GM23248 (cell line): ENCODE data around the gene OSBPL6. TPM values are rescaled to one million over a fixed set of nuclear protein-coding genes. Genes with fewer than 3 reads are reported as not detected.

Experiments
- DNase-seq: peaks from one replicate; pipeline ENCODE4 v3.0.0-alpha.2; 2015
- H2AFZ ChIP-seq: fragments of 200-600 bp; sonication (generic); 2 replicates; pipeline ENCODE4 v1.6.1; 2016; ENCODE audit warnings: antibody characterized with exemption
- H3F3A ChIP-seq: fragments of 200-600 bp; sonication (generic); 2 replicates; pipeline ENCODE4 v1.6.1; 2016; ENCODE audit warnings: mild to moderate bottlenecking, antibody characterized with exemption, mixed run types; ENCODE audit not compliant: insufficient read depth
- H3K27ac ChIP-seq: fragments of 200-600 bp; sonication (generic); 2 replicates; pipeline ENCODE4 v1.5.1; 2016; ENCODE audit warnings: mild to moderate bottlenecking
- H3K27me3 ChIP-seq: fragments of 200-600 bp; sonication (generic); replicated peaks from 2 replicates; pipeline ENCODE4 v1.6.1; 2016; ENCODE audit warnings: mild to moderate bottlenecking; ENCODE audit not compliant: insufficient read depth
- H3K36me3 ChIP-seq: fragments of 200-600 bp; sonication (generic); 2 replicates; pipeline ENCODE4 v1.6.1; 2016; ENCODE audit warnings: low read depth, mild to moderate bottlenecking
- H3K4me1 ChIP-seq: fragments of 200-600 bp; sonication (generic); 2 replicates; pipeline ENCODE4 v1.6.1; 2016; ENCODE audit warnings: mild to moderate bottlenecking; ENCODE audit not compliant: insufficient read depth
- H3K4me2 ChIP-seq: fragments of 200-600 bp; sonication (generic); one replicate; pipeline ENCODE4 v1.6.1; 2016; ENCODE audit warnings: mild to moderate bottlenecking; ENCODE audit not compliant: unreplicated experiment
- H3K4me3 ChIP-seq: fragments of 200-600 bp; sonication (generic); 2 replicates; pipeline ENCODE4 v1.5.1; 2016; ENCODE audit warnings: mild to moderate bottlenecking
- H3K79me2 ChIP-seq: fragments of 200-600 bp; sonication (generic); 2 replicates; pipeline ENCODE4 v1.6.1; 2016; ENCODE audit warnings: mild to moderate bottlenecking; ENCODE audit not compliant: insufficient read depth
- H3K9ac ChIP-seq: fragments of 200-600 bp; sonication (generic); 2 replicates; pipeline ENCODE4 v1.6.1; 2016; ENCODE audit warnings: mild to moderate bottlenecking
- H3K9me2 ChIP-seq: fragments of 200-600 bp; sonication (generic); 2 replicates; pipeline ENCODE4 v1.6.1; 2016; ENCODE audit warnings: mixed run types, mild to moderate bottlenecking, moderate library complexity; ENCODE audit not compliant: insufficient read depth
- H3K9me3 ChIP-seq: fragments of 200-600 bp; sonication (generic); one replicate; pipeline ENCODE4 v1.6.1; 2017; ENCODE audit warnings: low read depth
- H4K20me1 ChIP-seq: fragments of 200-600 bp; sonication (generic); 2 replicates; pipeline ENCODE4 v1.6.0; 2016; ENCODE audit not compliant: insufficient read depth
- EZH2 ChIP-seq: fragments of 200-600 bp; sonication (generic); IDR thresholded peaks from 2 replicates; pipeline ENCODE4 v1.6.1; 2018; ENCODE audit warnings: antibody characterized with exemption, mild to moderate bottlenecking; ENCODE audit not compliant: insufficient read depth, poor library complexity, severe bottlenecking
- EZH2phosphoT487 ChIP-seq: fragments of 200-600 bp; sonication (generic); IDR thresholded peaks from 2 replicates; pipeline ENCODE4 v1.6.1; 2018; ENCODE audit warnings: antibody characterized with exemption, moderate library complexity, mild to moderate bottlenecking, low read depth; ENCODE audit not compliant: insufficient read depth
- WGBS, 2 experiments: methylation state at CpG; one replicate each; pipeline ENCODE4 v1.1.6; 2015 to 2017; ENCODE audit warnings: low lambda C conversion rate in 2 of 2, low coverage in 1 of 2; ENCODE audit errors: missing lambda C conversion rate in 2 of 2; 5-methylcytosine and 5-hydroxymethylcytosine counted together
- in situ Hi-C: fragments of 300-500 bp; cut with MboI; formaldehyde crosslinking; loops from 2 replicates; pipeline ENCODE4 v1.15.0; 2020
- polyA plus RNA-seq: library from polyadenylated mRNA; unstranded; fragments of >200 nt; fragmentation: Nextera tagmentation; extraction: Ambion mirVana; gene quantifications from 2 replicates; pipeline ENCODE4 v1.2.1, GENCODE V29; 2016
- total RNA-seq: library from RNA; depleted of rRNA; stranded (reverse); fragments of >200 nt; shearing (Covaris generic); gene quantifications from 2 replicates; pipeline ENCODE4 v1.2.3, GENCODE V29; 2014; rRNA removed

The OSBPL6 gene
- total and polyA plus RNA-seq, 2 experiments from 2014 or later: 6.3 to 11.8 TPM

DNA sequence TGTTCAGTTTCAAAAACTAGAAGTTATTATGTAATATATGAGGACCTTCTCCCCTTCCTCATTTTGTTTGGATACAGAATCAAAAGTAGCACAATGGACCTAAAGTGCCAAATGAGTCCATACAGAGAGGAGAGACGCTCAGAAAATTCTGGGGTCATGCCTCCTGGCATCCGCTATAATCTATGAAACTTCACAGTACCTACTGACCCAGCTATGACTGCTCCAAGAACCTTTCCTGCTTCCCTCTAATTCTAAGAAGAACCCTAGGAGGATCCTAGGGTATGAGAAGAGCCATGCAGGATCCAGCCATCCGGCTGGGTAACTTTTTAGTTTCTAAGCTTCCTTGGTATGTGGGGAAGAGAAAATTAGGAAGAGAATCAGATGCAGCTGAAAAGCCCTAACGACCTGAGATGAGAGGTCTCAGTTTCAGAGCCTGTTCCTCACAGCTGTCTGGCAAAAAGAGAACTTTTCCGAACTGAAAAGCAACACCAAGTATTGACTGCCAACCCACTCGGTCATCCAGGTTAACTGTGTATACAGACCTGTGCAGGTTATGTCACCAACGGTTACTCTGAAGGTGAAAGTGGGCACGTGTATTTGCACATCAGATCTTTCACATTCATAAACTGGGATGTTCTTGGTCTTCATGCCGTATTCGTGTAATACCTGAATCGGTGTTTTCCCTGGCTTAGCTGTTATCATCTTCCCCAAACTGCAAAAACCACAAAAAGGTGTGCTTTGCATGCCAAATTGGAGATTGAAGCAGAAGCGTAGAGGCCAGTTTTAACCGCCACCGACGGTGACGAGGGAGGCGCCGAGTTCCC is 255.6 kb downstream of the OSBPL6 start:
- no peak for TF ChIP-seq EZH2
- TF ChIP-seq EZH2phosphoT487: no peak
- WGBS, 2 experiments: 7% methylated on average over 18 of the region's 18 CpGs
- Histone ChIP-seq H3K79me2 (peaks cover 53% of the 10 kb centered on the region), H2AFZ (peak overlapping the region; percentile 77), H3K27me3 (no peaks in the 10 kb centered on the region), H3K9me3 (no peaks in the 10 kb centered on the region), H3K4me3 (peak overlapping the region; percentile 89), H3K4me1 (peaks cover 7% of the 10 kb centered on the region; the same call in 1 of the 2 replicates), H3K4me2 (peak overlapping the region; percentile 82), H3K9ac (peak overlapping the region; percentile 98), H3K9me2 (no peaks in the 10 kb centered on the region), H3K36me3 (peaks cover 24% of the 10 kb centered on the region; the same call in 1 of the 2 replicates), H4K20me1 (no peaks in the 10 kb centered on the region), H3K27ac (peak overlapping the region; percentile 98), H3F3A (no peaks in the 10 kb centered on the region)
- in situ Hi-C loops: no loop called here
- peak; percentile 40 for DNase-seq

DNA sequence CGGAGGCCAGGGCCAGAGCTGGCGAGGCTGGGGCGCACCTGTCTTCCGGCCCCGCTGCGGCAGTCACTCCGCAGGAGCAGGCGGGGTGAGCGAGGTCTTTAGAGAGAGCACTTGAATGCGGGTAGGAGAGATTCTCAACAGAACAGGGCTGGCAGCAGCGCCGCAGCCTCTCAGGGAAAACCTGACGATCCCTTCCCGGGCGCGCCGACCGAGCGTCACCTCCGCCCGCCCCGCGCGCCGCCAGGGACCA is 256.1 kb downstream of the OSBPL6 start:
- H3K79me2 ChIP-seq: peaks cover 48% of the 10 kb centered on the region
- no peak for DNase-seq

DNA sequence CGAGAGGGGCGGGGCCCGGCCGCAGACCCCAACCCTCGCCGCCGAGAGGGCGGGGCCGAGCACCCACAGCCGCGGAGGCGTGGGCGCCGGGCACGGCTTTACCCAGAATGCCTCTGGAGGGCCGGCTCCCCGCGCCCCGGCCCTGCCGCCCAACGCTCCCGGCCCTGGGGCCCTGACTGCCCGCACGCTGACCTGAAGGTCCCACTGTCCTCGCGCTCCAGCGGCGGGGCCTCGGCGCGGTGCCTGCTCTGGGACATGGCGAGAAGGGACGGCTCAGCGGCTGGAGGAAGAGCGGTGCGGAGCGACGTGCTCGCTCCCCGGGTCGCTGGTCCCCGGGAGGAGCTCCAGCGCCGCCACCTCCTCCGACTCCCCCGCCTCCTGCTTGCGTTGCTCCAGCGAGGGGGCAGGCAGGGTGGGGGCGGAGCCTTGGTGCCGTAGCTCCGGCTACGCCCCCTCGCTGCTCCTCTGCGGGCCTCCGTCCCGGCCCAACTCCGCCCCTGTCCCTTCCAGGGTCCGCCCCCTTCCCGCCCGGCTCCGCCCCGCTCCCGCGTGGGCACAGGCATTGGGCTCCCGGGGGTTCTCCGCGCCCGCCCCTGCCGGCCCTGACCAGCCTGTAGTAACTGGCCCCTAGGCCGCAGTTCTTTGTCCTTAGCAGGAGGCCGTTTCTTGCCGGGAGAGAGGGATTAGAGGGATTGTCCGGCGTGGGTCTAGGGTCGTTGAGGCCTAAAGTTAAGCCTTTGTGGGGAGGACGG is 256.6 kb downstream of the OSBPL6 start, which contains the start of the genes PJVK and PRKRA:
Gene PJVK, plus strand, starts transcription at position 605 of the 752 bp plus-strand sequence. CDS start 2,032 bp downstream, outside the sequence.
Gene PRKRA, minus strand, starts transcription at position 402 of the 752 bp plus-strand sequence. Its CDS starts 145 bp downstream, at position 257.
- peak; percentile 99 for DNase-seq
- H3K27me3 ChIP-seq: no peaks in the 10 kb centered on the region
- peak within 1 kb of the TSS; percentile 89 for H3K4me3 ChIP-seq
- H3K9me3 ChIP-seq: no peaks in the 10 kb centered on the region
- no peaks in the 10 kb centered on the region for H3F3A ChIP-seq
- peak within 1 kb of the TSS; percentile 82 for H3K4me2 ChIP-seq
- no peaks in the 10 kb centered on the region for H4K20me1 ChIP-seq
- peaks cover 14% of the 10 kb centered on the region; the same call in 1 of the 2 replicates for H3K36me3 ChIP-seq
- in situ Hi-C loops: no loop called here
- no peak for TF ChIP-seq EZH2phosphoT487
- TF ChIP-seq EZH2: no peak
- no peaks in the 10 kb centered on the region for H3K9me2 ChIP-seq
- peak within 1 kb of the TSS; percentile 98 for H3K27ac ChIP-seq
- H3K79me2 ChIP-seq: peaks cover 43% of the 10 kb centered on the region
- peaks cover 7% of the 10 kb centered on the region; the same call in 1 of the 2 replicates for H3K4me1 ChIP-seq
- H3K9ac ChIP-seq: peak within 1 kb of the TSS; percentile 98
- 0 to 1% methylated on average over 23 to 53 of the region's 76 CpGs for WGBS, 2 experiments
- H2AFZ ChIP-seq: peak within 1 kb of the TSS; percentile 92

More for the DNA sequence above, 256.1 kb downstream of the OSBPL6 start:
- Histone ChIP-seq H3K9ac (peak overlapping the region; percentile 98), H3K4me3 (peak overlapping the region; percentile 89), H2AFZ (peak overlapping the region; percentile 77), H3K9me3 (no peaks in the 10 kb centered on the region), H3K4me2 (peak overlapping the region; percentile 82), H3K27ac (peak overlapping the region; percentile 98), H3K27me3 (no peaks in the 10 kb centered on the region), H3K9me2 (no peaks in the 10 kb centered on the region), H3K36me3 (peaks cover 19% of the 10 kb centered on the region; the same call in 1 of the 2 replicates), H3K4me1 (peaks cover 7% of the 10 kb centered on the region; the same call in 1 of the 2 replicates), H4K20me1 (no peaks in the 10 kb centered on the region), H3F3A (no peaks in the 10 kb centered on the region)
- WGBS, 2 experiments: 0 to 1% methylated on average over 10 of the region's 25 CpGs
- no peak for TF ChIP-seq EZH2phosphoT487
- no peak for TF ChIP-seq EZH2
- in situ Hi-C loops: no loop called here

DNA sequence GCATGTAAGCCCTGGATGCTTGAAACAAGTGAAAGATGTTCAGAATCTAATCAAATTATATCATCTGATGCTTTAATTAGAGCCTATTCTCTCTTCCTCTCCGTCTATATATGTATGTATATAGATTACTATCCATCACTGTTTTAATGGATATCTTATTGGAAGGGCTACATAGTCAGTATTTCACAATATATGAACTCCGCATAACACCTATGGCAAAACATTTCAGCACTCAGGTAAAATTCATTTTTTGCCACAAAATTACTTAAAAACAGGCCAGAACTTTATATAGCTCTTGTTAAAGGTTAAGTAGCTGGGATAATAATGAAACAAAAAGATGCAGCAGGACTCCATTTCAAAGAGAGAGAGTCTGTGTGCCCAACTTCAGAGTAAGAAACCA is 258.0 kb downstream of the OSBPL6 start:
- H3K9ac ChIP-seq: peak overlapping the region; percentile 98
- in situ Hi-C loops: no loop called here
- H3K9me2 ChIP-seq: no peaks in the 10 kb centered on the region
- peak overlapping the region; percentile 98 for H3K27ac ChIP-seq
- peak overlapping the region; percentile 92 for H2AFZ ChIP-seq
- H3K36me3 ChIP-seq: peaks cover 6% of the 10 kb centered on the region; the same call in 1 of the 2 replicates
- H3K4me2 ChIP-seq: peak overlapping the region; percentile 79
- WGBS, 2 experiments: 97 to 100% methylated on average over 2 of the region's 2 CpGs
- peak overlapping the region; percentile 89; the same call in 1 of the 2 replicates for H3K4me3 ChIP-seq
- H4K20me1 ChIP-seq: no peaks in the 10 kb centered on the region
- peaks cover 32% of the 10 kb centered on the region for H3K79me2 ChIP-seq
- no peak for TF ChIP-seq EZH2
- TF ChIP-seq EZH2phosphoT487: no peak
- H3K27me3 ChIP-seq: no peaks in the 10 kb centered on the region
- no peaks in the 10 kb centered on the region for H3K9me3 ChIP-seq
- DNase-seq: no peak
- peaks cover 7% of the 10 kb centered on the region; the same call in 1 of the 2 replicates for H3K4me1 ChIP-seq
- H3F3A ChIP-seq: no peaks in the 10 kb centered on the region

Other genes starting within 250 kb of the OSBPL6 start
- gene PDE11A, start 121.7 kb upstream of the OSBPL6 start, total RNA-seq: 0.86 and 1.9 TPM in 2 replicates
- gene PDE11A, start 121.7 kb upstream of the OSBPL6 start, polyA plus RNA-seq: 0.34 and 0.75 TPM in 2 replicates
- 15.2 and 15.4 TPM in 2 replicates for gene RBM45, start 82.1 kb upstream of the OSBPL6 start, total RNA-seq
- 17.4 and 17.6 TPM in 2 replicates for gene RBM45, start 82.1 kb upstream of the OSBPL6 start, polyA plus RNA-seq